GM19372 (cell line): ENCODE measurements around the gene FARP2.
"Not testable (repeated sequence)": the region's sequence is repeated elsewhere in the genome, so short reads cannot be mapped to it uniquely, and the experiment has no call there.

Experiments used
- ATAC-seq: cut with Tn5 transposase; IDR thresholded peaks from one replicate; pipeline ENCODE4 v1.9.1; 2021; ENCODE audit warnings: mild to moderate bottlenecking, low read depth, moderate library complexity; ENCODE audit not compliant: unreplicated experiment

The FARP2 gene

GRCh38 chr2:241500016-241500415 lies 143.9 kb downstream of the FARP2 start:
- no peak for ATAC-seq

GRCh38 chr2:241500431-241500975 lies 144.4 kb downstream of the FARP2 start:
- ATAC-seq: no peak

GRCh38 chr2:241501099-241501541 lies 145.0 kb downstream of the FARP2 start:
- no peak for ATAC-seq

GRCh38 chr2:241501551-241501950 lies 145.5 kb downstream of the FARP2 start:
- no peak for ATAC-seq

GRCh38 chr2:241502281-241502680 lies 146.2 kb downstream of the FARP2 start:
- no peak for ATAC-seq

- no peak for ATAC-seq
Measured at GRCh38 chr2:241503776-241504392, 147.8 kb downstream of the FARP2 start.

- ATAC-seq: no peak
Measured at GRCh38 chr2:241505086-241505780, 149.1 kb downstream of the FARP2 start.

GRCh38 chr2:241505781-241506201 lies 149.7 kb downstream of the FARP2 start:
- ATAC-seq: no peak

- ATAC-seq: not testable (repeated sequence)
Measured at GRCh38 chr2:241506317-241506716, 150.2 kb downstream of the FARP2 start.

- no peak for ATAC-seq
Measured at GRCh38 chr2:241506793-241507429, 150.8 kb downstream of the FARP2 start.

- peak; percentile 22 for ATAC-seq
Measured at GRCh38 chr2:241507430-241508239, 151.6 kb downstream of the FARP2 start.

GRCh38 chr2:241508240-241509154 lies 152.4 kb downstream of the FARP2 start, which contains the start of gene STK25:
Gene STK25 (minus strand): TSS chr2:241508584. CDS start chr2:241508035, 549 bp downstream.
- peak; percentile 93 for ATAC-seq

- ATAC-seq: no peak
Measured at GRCh38 chr2:241509155-241509784, 153.2 kb downstream of the FARP2 start.

- no peak for ATAC-seq
Measured at GRCh38 chr2:241511091-241511741, 155.1 kb downstream of the FARP2 start.

GRCh38 chr2:241514553-241514952 lies 158.5 kb downstream of the FARP2 start:
- no peak for ATAC-seq

- ATAC-seq: no peak
Measured at GRCh38 chr2:241514986-241515737, 159.1 kb downstream of the FARP2 start.

GRCh38 chr2:241516520-241516965 lies 160.5 kb downstream of the FARP2 start:
- ATAC-seq: no peak

GRCh38 chr2:241517297-241517696 lies 161.2 kb downstream of the FARP2 start:
- no peak for ATAC-seq
